Activated naive CD4-positive, alpha-beta T cell treated with anti-CD3 and anti-CD28 coated beads, Interleukin-2, amount 10 ng/mL, durations not matched to agents 7 days and 5 days (primary cell): Measurements from ENCODE around the gene SLC29A1.
"Not testable (repeated sequence)": the region's sequence is repeated elsewhere in the genome, so short reads cannot be mapped to it uniquely, and the experiment has no call there.

ENCODE experiments used
- CTCF ChIA-PET: fragments of 350-600 bp; sonication (Branson Sonifier 250); formaldehyde crosslinking; loops from one replicate; lab custom pipeline; 2021; ENCODE audit warnings: antibody characterized with exemption; lab: Charles Lee
- DNase-seq: peaks from one replicate; pipeline ENCODE4 v3.0.0-alpha.2; 2020
- H3K27ac Mint-ChIP-seq: one replicate; pipeline ENCODE4 v1.8.0; 2021; ENCODE audit warnings: mild to moderate bottlenecking, moderate library complexity, mixed read lengths
- H3K27me3 Mint-ChIP-seq: one replicate; pipeline ENCODE4 v1.8.0; 2021; ENCODE audit warnings: mild to moderate bottlenecking, mixed read lengths
- H3K36me3 Mint-ChIP-seq: one replicate; pipeline ENCODE4 v1.8.0; 2021; ENCODE audit warnings: mixed read lengths
- H3K4me1 Mint-ChIP-seq: one replicate; pipeline ENCODE4 v1.8.0; 2021; ENCODE audit warnings: mixed read lengths
- H3K4me3 Mint-ChIP-seq: one replicate; pipeline ENCODE4 v1.8.0; 2021; ENCODE audit warnings: mild to moderate bottlenecking, moderate library complexity, mixed read lengths
- H3K9me3 Mint-ChIP-seq: one replicate; pipeline ENCODE4 v1.8.0; 2021; ENCODE audit warnings: mixed read lengths

The SLC29A1 gene

DNA sequence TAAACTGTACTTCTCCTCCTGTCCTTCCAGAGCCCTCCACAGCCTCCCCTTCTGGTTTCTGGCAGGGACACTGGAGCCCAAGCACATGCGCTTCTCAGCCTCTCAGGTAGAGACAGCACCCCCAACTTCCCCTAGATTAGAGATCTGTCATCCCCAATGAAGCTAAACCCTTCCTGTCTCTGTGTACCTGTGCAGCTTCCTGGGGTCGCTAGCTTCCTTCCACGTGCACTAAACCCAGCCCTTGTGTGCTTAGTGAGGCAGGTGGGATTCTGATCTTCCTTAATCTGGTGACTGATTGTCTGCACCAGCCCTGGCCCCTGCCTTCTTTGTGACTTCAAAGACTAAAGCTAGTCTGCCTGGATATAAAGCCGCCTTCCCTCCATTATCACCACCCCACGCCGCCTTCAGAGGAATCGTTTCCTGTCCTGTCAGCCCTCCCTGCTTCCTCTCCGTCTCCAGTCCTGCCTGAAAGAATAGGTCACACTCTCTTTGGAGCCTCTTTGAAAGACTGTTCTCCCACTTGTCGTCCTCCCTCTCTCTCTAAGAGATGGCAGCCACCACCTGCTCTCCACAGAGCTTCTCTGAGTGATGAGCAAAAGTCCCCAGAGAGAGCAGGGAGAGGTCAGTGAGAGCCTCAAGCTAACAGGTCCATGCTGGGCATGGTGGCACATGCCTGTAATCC lies 37.3 kb upstream of the SLC29A1 start:
- no peak overlapping the region for H3K27ac Mint-ChIP-seq
- H3K36me3 Mint-ChIP-seq, result no peaks in the 10 kb centered on the region

DNA sequence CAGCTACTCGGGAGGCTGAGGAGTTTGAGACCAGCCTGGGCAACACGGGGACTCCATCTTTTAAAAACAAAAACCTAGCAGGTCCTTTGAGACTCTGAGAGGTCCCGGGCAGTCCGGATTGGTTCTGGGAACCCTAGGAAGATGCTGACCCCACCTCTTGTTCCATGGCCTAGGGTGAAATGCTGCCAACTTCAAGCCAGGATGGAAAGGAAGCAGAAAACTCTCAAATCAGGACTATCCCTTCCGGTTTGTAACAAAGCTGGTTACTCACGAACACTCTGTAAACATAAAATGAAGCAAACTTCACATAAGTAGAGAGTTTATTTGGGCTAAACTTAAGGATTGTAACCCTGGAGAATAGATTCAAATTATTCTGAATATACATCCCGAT lies 36.8 kb upstream of the SLC29A1 start:
- CTCF ChIA-PET, result interaction anchor here (0.5 to 1.3 kb wide), 4 partner anchors 10 to 90 kb away, joined by 3 read pairs; no protein-coding TSS in a partner anchor
- no peak overlapping the region for H3K27ac Mint-ChIP-seq
- peaks cover 7% of the 10 kb centered on the region for H3K4me1 Mint-ChIP-seq
- no peaks in the 10 kb centered on the region for H3K36me3 Mint-ChIP-seq
- no peak overlapping the region for H3K4me3 Mint-ChIP-seq
- no peaks in the 10 kb centered on the region for H3K9me3 Mint-ChIP-seq
- no peak for DNase-seq
- H3K27me3 Mint-ChIP-seq, result peaks cover 46% of the 10 kb centered on the region

More for the DNA sequence above, 37.3 kb upstream of the SLC29A1 start:
- Mint-ChIP-seq H3K9me3 (no peaks in the 10 kb centered on the region), H3K4me1 (peaks cover 7% of the 10 kb centered on the region), H3K27me3 (peaks cover 41% of the 10 kb centered on the region), H3K4me3 (no peak overlapping the region)
- CTCF ChIA-PET, result interaction anchor here (1.1 to 1.3 kb wide), 3 partner anchors 10 to 78 kb away, joined by 3 read pairs; no protein-coding TSS in a partner anchor
- no peak for DNase-seq

DNA sequence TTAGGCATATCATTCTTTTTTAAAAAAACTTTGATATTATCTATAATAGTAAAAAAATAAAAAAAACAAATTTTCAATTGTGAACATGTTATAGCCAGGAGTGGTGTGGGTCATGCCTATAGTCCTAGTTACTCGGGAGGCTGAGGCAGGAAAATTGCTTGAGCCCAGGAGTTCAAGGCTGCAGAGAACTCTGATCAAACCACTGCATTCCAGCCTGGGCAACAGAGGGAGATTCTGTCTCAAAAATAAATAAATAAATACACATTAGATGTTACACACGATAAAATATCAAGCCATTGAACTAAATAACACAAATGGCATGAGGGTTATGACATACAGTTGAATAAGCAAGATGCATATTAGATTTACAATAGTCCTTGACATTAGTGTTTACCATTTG lies 34.6 kb upstream of the SLC29A1 start:
- no peak overlapping the region for H3K27ac Mint-ChIP-seq
- no peak for DNase-seq
- CTCF ChIA-PET, result no interaction called here
- peaks cover 56% of the 10 kb centered on the region for H3K27me3 Mint-ChIP-seq
- H3K36me3 Mint-ChIP-seq, result no peaks in the 10 kb centered on the region
- no peak overlapping the region for H3K4me3 Mint-ChIP-seq
- H3K9me3 Mint-ChIP-seq, result no peaks in the 10 kb centered on the region
- H3K4me1 Mint-ChIP-seq, result peaks cover 13% of the 10 kb centered on the region

DNA sequence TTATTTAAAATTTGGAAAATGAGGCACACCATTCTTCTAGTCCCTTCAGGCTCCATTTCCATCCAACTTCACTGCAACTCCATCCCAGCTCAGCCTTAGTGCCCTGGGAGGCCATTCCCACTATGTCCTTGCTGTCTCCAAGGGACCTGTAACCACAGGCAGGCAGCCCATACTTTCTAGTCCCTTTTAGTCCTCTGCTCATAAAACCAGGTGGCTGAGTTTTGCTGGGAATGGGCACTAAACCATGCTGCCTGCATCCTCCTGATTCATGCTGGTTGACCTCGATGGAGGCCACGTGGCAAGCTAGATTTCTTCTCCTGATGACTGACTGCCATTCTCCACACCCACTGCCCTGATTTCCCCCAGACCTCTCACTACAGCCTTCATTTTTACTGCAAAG lies 34.1 kb upstream of the SLC29A1 start:
- CTCF ChIA-PET, result interaction anchor here (1.5 to 1.7 kb wide), 2 partner anchors 16 to 17 kb away, joined by 4 to 8 read pairs; no protein-coding TSS in a partner anchor
- Mint-ChIP-seq H3K36me3 (no peaks in the 10 kb centered on the region), H3K27ac (no peak overlapping the region), H3K4me1 (peaks cover 13% of the 10 kb centered on the region), H3K4me3 (no peak overlapping the region), H3K27me3 (peaks cover 54% of the 10 kb centered on the region), H3K9me3 (no peaks in the 10 kb centered on the region)
- DNase-seq, result no peak

DNA sequence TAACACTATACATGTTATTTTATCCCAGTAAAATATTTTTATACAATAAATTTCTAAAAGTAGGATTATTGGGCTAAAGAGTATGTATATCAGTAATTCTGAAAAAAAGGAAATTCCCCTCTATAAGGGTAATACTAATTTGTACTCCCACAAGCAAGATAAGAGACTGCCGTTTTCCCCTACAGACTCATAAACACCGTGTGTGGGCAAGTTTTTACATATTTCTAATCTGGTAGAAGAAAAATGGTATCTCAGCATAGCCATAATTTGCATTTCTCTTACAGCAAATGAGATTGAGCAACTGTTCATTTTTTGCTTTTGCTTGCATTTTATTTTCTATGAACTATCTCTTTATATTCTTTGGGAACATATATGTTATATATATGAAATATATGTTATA lies 32.7 kb upstream of the SLC29A1 start:
- peaks cover 13% of the 10 kb centered on the region for H3K4me1 Mint-ChIP-seq
- H3K27ac Mint-ChIP-seq, result no peak overlapping the region
- no peak for DNase-seq
- H3K4me3 Mint-ChIP-seq, result no peak overlapping the region
- H3K9me3 Mint-ChIP-seq, result no peaks in the 10 kb centered on the region
- CTCF ChIA-PET, result interaction anchor here (1.2 to 1.7 kb wide), 3 partner anchors 15 to 147 kb away, joined by 3 to 8 read pairs (median 4); no protein-coding TSS in a partner anchor
- no peaks in the 10 kb centered on the region for H3K36me3 Mint-ChIP-seq
- H3K27me3 Mint-ChIP-seq, result peaks cover 55% of the 10 kb centered on the region

DNA sequence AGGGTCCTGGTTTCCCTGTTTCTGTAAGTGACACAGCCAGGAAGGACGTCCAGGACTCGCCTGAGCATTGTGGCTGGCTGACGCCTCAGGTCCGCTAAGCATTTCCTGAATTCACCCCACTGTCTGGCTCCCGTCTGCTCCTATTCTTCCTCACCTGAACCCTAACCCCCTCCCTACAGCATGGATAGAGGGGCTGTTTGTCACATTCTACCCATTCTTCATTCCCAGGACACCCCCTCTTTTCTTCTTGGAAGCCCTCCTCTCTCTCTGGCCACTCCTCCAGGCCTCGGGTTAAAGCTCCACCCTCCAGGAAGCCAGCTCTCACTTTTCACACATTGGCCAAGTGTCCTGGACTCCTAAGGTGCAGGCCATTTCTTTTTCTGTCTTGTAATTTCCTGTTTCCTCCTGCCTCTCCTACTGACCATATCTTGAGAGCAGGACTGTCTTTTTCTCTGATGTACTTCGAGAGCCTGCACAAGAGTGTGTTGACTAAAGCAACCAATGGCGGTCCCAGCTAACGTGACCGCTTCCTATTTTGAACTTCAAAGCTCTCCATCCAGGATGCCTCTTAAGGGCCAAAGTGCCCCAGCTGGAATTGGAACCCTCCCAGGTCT lies 30.9 kb upstream of the SLC29A1 start:
- no peak for DNase-seq
- Mint-ChIP-seq H3K4me1 (peaks cover 6% of the 10 kb centered on the region), H3K4me3 (no peak overlapping the region), H3K27ac (no peak overlapping the region), H3K27me3 (peaks cover 41% of the 10 kb centered on the region), H3K9me3 (no peaks in the 10 kb centered on the region), H3K36me3 (no peaks in the 10 kb centered on the region)
- CTCF ChIA-PET, result no interaction called here

DNA sequence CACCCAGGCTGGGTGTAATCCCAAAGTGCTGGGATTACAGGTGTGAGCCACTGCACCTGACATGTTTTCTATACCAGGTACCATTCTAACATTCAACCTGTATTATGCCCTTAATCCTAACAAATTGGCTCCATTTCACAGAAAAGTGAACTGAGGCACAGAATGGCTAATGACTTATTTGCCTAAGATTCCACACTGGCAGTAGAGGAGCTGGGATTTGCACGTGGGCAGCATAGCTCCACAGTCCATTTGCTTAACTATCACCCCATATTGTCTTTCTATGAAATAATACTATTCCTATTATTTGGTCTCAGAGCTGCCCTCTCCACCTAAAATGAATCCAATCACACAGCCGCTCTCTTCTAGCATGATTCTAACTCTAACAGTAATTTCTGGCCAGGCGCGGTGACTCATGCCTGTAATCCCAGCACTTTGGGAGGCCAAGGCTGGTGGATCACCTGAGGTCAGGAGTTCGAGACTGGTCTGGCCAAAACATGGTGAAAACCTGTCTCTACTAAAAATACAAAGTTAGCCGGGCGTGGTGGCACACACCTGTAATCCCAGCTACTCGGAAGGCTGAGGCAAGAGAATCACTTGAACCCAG lies 30.0 kb upstream of the SLC29A1 start:
- no peak for DNase-seq
- CTCF ChIA-PET, result interaction anchor here (0.7 kb wide), 1 partner anchor 226 kb away, joined by 4 read pairs; no protein-coding TSS in a partner anchor
- H3K4me3 Mint-ChIP-seq, result no peak overlapping the region
- H3K27ac Mint-ChIP-seq, result no peak overlapping the region
- H3K27me3 Mint-ChIP-seq, result peaks cover 40% of the 10 kb centered on the region
- H3K4me1 Mint-ChIP-seq, result peaks cover 6% of the 10 kb centered on the region
- H3K9me3 Mint-ChIP-seq, result no peaks in the 10 kb centered on the region
- H3K36me3 Mint-ChIP-seq, result no peaks in the 10 kb centered on the region

DNA sequence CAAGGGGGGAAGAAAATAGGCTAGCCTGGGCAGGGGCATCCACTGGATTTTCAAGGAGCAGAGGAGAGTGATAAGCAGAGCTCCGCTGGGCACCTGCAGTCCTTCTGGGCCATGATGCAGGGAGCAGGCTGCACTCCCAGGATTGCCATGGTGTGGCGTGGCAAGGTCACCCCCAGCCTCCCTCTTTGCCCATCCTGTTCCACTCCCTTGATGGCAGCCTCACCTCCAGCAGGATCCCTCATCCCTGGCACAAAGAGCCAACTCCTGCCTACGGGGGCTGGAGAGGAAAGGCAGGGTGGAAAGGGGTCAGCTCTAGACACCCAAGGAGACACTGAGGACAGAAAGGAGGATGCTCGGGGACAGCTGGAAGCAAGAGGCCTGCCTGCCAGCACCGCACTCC lies 29.1 kb upstream of the SLC29A1 start:
- no peak overlapping the region for H3K27ac Mint-ChIP-seq
- DNase-seq, result no peak
- CTCF ChIA-PET, result interaction anchor here (0.7 kb wide), 1 partner anchor 227 kb away, joined by 4 read pairs; no protein-coding TSS in a partner anchor
- H3K4me1 Mint-ChIP-seq, result peaks cover 6% of the 10 kb centered on the region
- H3K27me3 Mint-ChIP-seq, result peaks cover 41% of the 10 kb centered on the region
- H3K4me3 Mint-ChIP-seq, result no peak overlapping the region
- no peaks in the 10 kb centered on the region for H3K9me3 Mint-ChIP-seq
- H3K36me3 Mint-ChIP-seq, result no peaks in the 10 kb centered on the region

DNA sequence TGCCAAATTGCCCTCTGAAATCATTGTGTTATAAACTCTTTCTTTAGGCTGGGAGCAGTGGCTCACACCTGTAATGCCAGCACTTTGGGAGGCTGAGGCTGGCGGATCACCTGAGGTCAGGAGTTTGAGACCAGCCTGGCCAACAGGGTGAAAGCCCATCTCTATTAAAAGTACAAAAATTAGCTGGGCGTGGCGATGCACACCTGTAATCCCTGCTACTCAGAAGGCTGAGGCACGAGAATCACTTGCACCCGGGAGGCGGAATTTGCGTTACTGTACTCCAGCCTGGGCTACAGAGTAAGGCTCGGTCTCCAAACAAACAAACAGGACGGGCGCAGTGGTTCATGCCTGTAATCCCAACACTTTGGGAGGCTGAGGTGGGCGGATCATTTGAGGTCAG lies 27.0 kb upstream of the SLC29A1 start:
- H3K27ac Mint-ChIP-seq, H3K9me3 Mint-ChIP-seq, CTCF ChIA-PET, H3K4me1 Mint-ChIP-seq, H3K36me3 Mint-ChIP-seq, H3K4me3 Mint-ChIP-seq, DNase-seq: not testable (repeated sequence)
- peaks cover 49% of the 10 kb centered on the region for H3K27me3 Mint-ChIP-seq

DNA sequence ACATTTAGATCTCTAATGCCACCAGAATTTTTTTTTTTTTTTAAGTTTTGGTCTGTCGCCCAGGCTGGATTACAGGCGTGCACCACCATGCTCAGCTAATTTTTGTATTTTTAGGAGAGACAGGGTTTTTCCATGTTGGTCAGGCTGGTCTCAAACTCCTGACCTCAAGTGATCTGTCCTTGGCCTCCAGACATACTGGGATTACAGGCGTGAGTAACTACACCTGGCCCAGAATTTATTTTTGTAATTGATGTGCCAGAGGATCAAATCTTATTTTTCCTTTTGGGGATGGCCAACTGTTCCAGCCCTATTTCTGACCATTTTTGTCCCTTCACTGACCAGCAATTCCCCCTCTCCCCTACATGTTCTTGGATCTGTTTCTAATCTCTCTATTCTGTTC lies 24.7 kb upstream of the SLC29A1 start:
- Mint-ChIP-seq H3K27ac (no peak overlapping the region), H3K4me1 (no peaks in the 10 kb centered on the region), H3K9me3 (no peaks in the 10 kb centered on the region), H3K27me3 (peaks cover 48% of the 10 kb centered on the region), H3K36me3 (no peaks in the 10 kb centered on the region), H3K4me3 (no peak overlapping the region)
- CTCF ChIA-PET, result interaction anchor here (0.8 kb wide), 1 partner anchor 134 kb away, joined by 4 read pairs; no protein-coding TSS in a partner anchor
- no peak for DNase-seq

DNA sequence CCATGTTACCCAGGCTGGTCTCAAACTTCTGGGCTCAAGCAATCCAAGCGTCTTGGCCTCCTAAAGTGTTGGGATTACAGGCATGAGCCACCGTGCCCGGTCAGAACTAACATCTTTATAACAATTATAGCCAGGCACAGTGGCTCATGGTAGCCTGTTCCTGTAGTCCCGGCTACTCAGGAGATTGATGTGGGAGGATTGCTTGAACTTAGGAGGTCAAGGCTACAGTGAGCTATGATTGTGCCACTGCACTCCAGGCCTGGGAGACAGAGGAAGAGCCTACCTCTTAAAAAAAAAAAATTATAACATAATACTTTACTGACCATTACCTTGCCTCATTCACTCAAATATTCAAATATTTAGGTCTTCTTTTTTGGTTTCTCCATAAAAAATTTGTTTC lies 23.5 kb upstream of the SLC29A1 start:
- no peak overlapping the region for H3K27ac Mint-ChIP-seq
- DNase-seq, result no peak
- H3K27me3 Mint-ChIP-seq, result peaks cover 44% of the 10 kb centered on the region
- H3K36me3 Mint-ChIP-seq, result no peaks in the 10 kb centered on the region
- no peak overlapping the region for H3K4me3 Mint-ChIP-seq
- no peaks in the 10 kb centered on the region for H3K9me3 Mint-ChIP-seq
- CTCF ChIA-PET, result no interaction called here
- no peaks in the 10 kb centered on the region for H3K4me1 Mint-ChIP-seq

DNA sequence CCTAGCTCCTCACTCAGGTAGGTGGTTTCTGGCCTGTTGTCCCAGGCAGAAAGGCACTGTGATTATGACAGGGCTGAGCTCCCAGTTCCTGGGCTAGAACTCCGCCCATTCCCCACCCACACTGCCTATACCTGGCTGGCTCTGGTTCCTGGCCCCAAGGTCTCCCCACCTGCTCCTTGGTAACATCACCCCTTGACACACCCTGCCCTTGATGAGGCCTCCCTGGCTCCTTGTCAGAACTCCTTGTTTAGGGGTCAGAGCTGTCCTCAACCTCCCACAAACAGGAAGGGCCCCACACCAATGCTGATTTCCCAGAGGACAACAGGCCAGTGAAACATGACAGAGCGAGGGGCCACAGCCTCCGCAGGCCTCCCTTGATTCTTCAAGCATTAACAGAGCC lies 22.2 kb upstream of the SLC29A1 start:
- CTCF ChIA-PET, result no interaction called here
- H3K36me3 Mint-ChIP-seq, result no peaks in the 10 kb centered on the region
- no peaks in the 10 kb centered on the region for H3K9me3 Mint-ChIP-seq
- DNase-seq, result no peak
- peaks cover 44% of the 10 kb centered on the region for H3K27me3 Mint-ChIP-seq
- no peak overlapping the region for H3K4me3 Mint-ChIP-seq
- H3K27ac Mint-ChIP-seq, result no peak overlapping the region
- H3K4me1 Mint-ChIP-seq, result no peaks in the 10 kb centered on the region

DNA sequence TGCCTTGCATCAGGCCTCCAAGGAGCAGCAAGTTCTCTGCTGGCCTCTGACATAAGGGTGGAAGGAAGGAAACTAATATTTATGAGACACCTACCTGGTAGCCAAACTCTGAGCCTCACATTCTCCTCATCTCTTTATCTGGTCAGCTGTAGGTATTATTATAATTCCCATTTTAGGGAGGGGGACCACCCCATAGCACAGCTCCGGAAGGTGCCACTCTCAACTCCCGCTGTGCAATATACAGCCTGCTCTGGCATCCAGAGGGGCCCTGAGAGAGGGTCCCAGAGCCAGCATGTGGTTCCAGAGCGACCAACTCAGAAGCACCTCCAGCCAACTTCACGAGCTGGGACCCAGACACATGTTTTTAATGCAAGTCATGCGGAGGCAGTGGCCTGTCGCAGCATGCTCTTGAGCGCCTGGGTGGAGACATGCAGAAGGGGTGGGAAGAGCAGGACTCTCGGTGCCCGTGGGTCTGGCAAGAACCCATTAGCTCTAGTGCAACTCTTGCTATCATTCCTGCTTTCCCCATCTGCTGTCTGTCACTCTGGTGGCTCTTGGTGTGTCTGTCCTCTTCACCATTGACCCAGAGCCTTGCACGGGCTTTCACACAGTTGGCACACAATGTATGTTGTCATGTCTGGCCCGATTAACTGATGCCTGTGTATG lies 21.6 kb upstream of the SLC29A1 start:
- Mint-ChIP-seq H3K36me3 (no peaks in the 10 kb centered on the region), H3K4me3 (no peak overlapping the region), H3K27ac (no peak overlapping the region), H3K4me1 (no peaks in the 10 kb centered on the region), H3K9me3 (no peaks in the 10 kb centered on the region), H3K27me3 (peaks cover 44% of the 10 kb centered on the region)
- DNase-seq, result no peak
- CTCF ChIA-PET, result no interaction called here

DNA sequence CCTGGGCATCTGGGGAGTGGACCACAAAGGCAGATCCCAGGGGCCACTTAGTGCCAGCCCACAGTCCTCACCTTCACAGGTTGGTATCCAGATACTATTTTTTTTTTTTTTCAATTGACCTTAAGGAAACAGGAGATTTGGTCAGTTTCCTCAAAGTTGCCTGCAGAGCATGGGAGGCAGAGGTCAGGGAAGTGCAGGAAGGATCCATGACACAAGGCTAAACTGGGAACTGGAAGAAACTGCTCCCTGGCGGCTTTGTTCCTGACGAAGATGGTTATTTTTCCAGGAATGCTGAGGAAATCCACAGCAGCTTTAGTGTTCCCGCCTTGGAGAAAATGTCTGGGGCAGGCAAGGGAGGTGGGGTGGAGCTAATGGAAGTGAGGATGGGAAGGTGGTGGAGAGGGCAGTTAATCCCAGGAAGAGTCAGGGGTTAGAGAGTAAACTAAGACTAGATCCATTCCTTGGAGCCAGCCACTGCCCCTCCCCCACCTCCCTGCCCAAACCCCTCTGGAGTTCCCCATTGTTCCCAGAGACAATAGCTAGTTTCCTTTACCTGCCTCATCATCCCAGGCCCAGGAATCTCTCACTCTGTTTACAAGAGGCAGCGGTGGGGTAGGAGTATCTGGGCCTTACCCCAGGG lies 20.9 kb upstream of the SLC29A1 start:
- no peak overlapping the region for H3K27ac Mint-ChIP-seq
- H3K9me3 Mint-ChIP-seq, result no peaks in the 10 kb centered on the region
- no peaks in the 10 kb centered on the region for H3K36me3 Mint-ChIP-seq
- peaks cover 48% of the 10 kb centered on the region for H3K27me3 Mint-ChIP-seq
- H3K4me1 Mint-ChIP-seq, result no peaks in the 10 kb centered on the region
- no peak for DNase-seq
- CTCF ChIA-PET, result interaction anchor here (1.0 kb wide), 1 partner anchor 19 kb away, joined by 4 read pairs; no protein-coding TSS in a partner anchor
- H3K4me3 Mint-ChIP-seq, result no peak overlapping the region
